SK-N-DZ (cell line): ENCODE data around the gene ENTHD1.

Experiments used
- DNase-seq: peaks from one replicate; pipeline ENCODE4 v3.0.0-alpha.2; 2015; ENCODE audit warnings: low spot score

The ENTHD1 gene

GRCh38 chr22:39800790-39801520 is 92.6 kb downstream of the ENTHD1 start:
- no peak for DNase-seq

GRCh38 chr22:39797528-39798147 is 95.9 kb downstream of the ENTHD1 start:
- no peak for DNase-seq

- DNase-seq, result no peak
Measured at GRCh38 chr22:39789788-39790187, 103.8 kb downstream of the ENTHD1 start.

- no peak for DNase-seq
Measured at GRCh38 chr22:39785232-39785631, 108.3 kb downstream of the ENTHD1 start.

- no peak for DNase-seq
Measured at GRCh38 chr22:39777716-39778454, 115.7 kb downstream of the ENTHD1 start.

- no peak for DNase-seq
Measured at GRCh38 chr22:39776295-39777009, 117.1 kb downstream of the ENTHD1 start.

GRCh38 chr22:39773976-39774539 is 119.5 kb downstream of the ENTHD1 start:
- no peak for DNase-seq

GRCh38 chr22:39773503-39773902 is 120.1 kb downstream of the ENTHD1 start:
- no peak for DNase-seq

GRCh38 chr22:39771486-39771885 is 122.1 kb downstream of the ENTHD1 start:
- no peak for DNase-seq

- DNase-seq, result no peak
Measured at GRCh38 chr22:39765661-39766060, 127.9 kb downstream of the ENTHD1 start.

GRCh38 chr22:39765046-39765445 is 128.5 kb downstream of the ENTHD1 start:
- DNase-seq, result no peak

- DNase-seq, result no peak
Measured at GRCh38 chr22:39763276-39763675, 130.3 kb downstream of the ENTHD1 start.

GRCh38 chr22:39750759-39751158 is 142.8 kb downstream of the ENTHD1 start:
- DNase-seq, result no peak

- DNase-seq, result no peak
Measured at GRCh38 chr22:39748877-39749276, 144.7 kb downstream of the ENTHD1 start.

- DNase-seq, result no peak
Measured at GRCh38 chr22:39746600-39747262, 146.8 kb downstream of the ENTHD1 start.

GRCh38 chr22:39745789-39746188 is 147.8 kb downstream of the ENTHD1 start:
- no peak for DNase-seq

GRCh38 chr22:39744353-39744752 is 149.2 kb downstream of the ENTHD1 start:
- DNase-seq, result no peak

- DNase-seq, result no peak
Measured at GRCh38 chr22:39743935-39744334, 149.6 kb downstream of the ENTHD1 start.

GRCh38 chr22:39739338-39740027 is 154.1 kb downstream of the ENTHD1 start:
- no peak for DNase-seq

GRCh38 chr22:39738746-39739145 is 154.8 kb downstream of the ENTHD1 start:
- no peak for DNase-seq

- DNase-seq, result no peak
Measured at GRCh38 chr22:39735776-39736175, 157.8 kb downstream of the ENTHD1 start.
